Measurements from ENCODE around the gene IFI30. TPM values are rescaled to one million over a fixed set of nuclear protein-coding genes. Genes with fewer than 3 reads are reported as not detected.

Gene IFI30
- total RNA-seq, 4 donors from 2014 or later, result 36.3 to 58.4 (median 40.1) TPM

- intact Hi-C loops (cut with DNase I), result no loop called here
- peak within 1 kb of the TSS in 1 of 3 donors; percentile 8 for H3K27ac ChIP-seq
- peaks cover 7 to 28% of the 10 kb centered on the region in 2 donors for H3K4me1 ChIP-seq
These were observed 52.3 kb downstream of the IFI30 start, which contains the start of gene PDE4C for GRCh38 chr19:18225702-18226468. Gene PDE4C, minus strand, starts transcription at chr19:18226438. Its CDS starts 23 bp downstream, at chr19:18226415.

DNA sequence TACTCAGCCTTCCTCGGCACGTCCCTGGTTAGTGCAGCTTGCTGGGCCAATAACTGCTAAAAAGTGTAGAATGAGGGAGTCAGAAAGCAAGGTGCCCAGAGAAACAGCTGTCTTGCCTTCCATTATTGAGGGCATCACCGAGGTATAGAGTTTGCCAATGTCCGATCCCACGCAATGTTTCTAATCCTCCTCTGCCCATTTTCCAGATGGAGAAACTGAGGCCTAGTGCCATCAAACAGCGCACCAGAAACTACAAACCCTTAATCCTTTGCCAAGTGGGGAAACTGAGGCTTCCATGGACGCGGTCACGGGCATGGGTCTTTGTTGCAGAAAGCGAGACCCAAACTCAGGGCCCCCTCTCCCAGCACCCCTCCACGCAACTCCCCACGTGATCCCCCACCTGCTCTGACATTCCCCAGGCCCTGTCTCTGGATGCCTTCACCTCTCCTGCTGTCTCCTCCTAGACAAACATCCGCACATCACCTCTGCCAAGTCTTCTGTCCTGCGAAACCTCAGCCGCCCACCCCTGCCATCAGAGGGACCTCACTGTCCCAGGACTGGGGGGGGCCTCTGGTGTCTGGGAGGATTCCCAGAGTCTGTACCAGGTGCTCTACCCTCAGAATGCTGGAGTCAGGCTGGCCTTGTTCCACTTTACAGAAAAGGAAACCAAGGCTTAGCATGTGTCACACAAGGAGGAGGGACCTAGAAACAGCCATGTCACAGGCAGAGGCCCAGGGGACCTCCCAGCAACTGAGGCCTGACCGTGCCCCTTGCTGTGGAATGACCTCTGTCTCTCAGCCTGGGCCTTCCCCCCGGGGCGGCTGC is 53.6 kb downstream of the IFI30 start:
- Histone ChIP-seq H3K9me3 (no peaks in the 10 kb centered on the region), H3K27me3 (peaks cover 8% of the 10 kb centered on the region), H3K4me3 (replicated peaks in 1 of 3) (no peak overlapping the region), H3K4me1 (peaks cover 7 to 24% of the 10 kb centered on the region in 2 donors), H3K36me3 (no peaks in the 10 kb centered on the region), H3K27ac (no peak overlapping the region)
- no peak for TF ChIP-seq POLR2A (IDR thresholded peaks at IDR 0.05)
- TF ChIP-seq, protein P1, sequence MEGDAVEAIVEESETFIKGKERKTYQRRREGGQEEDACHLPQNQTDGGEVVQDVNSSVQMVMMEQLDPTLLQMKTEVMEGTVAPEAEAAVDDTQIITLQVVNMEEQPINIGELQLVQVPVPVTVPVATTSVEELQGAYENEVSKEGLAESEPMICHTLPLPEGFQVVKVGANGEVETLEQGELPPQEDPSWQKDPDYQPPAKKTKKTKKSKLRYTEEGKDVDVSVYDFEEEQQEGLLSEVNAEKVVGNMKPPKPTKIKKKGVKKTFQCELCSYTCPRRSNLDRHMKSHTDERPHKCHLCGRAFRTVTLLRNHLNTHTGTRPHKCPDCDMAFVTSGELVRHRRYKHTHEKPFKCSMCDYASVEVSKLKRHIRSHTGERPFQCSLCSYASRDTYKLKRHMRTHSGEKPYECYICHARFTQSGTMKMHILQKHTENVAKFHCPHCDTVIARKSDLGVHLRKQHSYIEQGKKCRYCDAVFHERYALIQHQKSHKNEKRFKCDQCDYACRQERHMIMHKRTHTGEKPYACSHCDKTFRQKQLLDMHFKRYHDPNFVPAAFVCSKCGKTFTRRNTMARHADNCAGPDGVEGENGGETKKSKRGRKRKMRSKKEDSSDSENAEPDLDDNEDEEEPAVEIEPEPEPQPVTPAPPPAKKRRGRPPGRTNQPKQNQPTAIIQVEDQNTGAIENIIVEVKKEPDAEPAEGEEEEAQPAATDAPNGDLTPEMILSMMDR (IDR thresholded peaks at IDR 0.05), result no peak
- 83 to 85% methylated on average over 16 to 18 of the region's 18 CpGs for WGBS, 2 donors
- intact Hi-C loops (cut with DNase I), result no loop called here
- no peak for DNase-seq

More at GRCh38 chr19:18225702-18226468, 52.3 kb downstream of the IFI30 start, which contains the start of gene PDE4C:
- 4 to 10% methylated on average over 18 to 20 of the region's 51 CpGs for WGBS, 2 donors
- H3K9me3 ChIP-seq, result no peaks in the 10 kb centered on the region
- DNase-seq, result no peak
- H3K36me3 ChIP-seq, result no peaks in the 10 kb centered on the region
- peaks cover 8% of the 10 kb centered on the region for H3K27me3 ChIP-seq
- no peak for TF ChIP-seq POLR2A (IDR thresholded peaks at IDR 0.05)
- TF ChIP-seq, protein P1 (IDR thresholded peaks at IDR 0.05), result no peak
- H3K4me3 ChIP-seq (replicated peaks in 1 of 3), result no peak within 1 kb of the TSS

Small RNAs within 50 kb of the gene (small RNA-seq; reads per million reads assigned to genes)
- not detected for gene IFI30

Other genes starting within 250 kb of the IFI30 start
- gene CCDC124, start 240.8 kb upstream of the IFI30 start, total RNA-seq, result 10 to 100 TPM; 35.7 to 65.6 (median 51.9) TPM
- under 1 TPM in 1 of 4 donors, not detected in 3; 0.22 TPM for gene KCNN1, start 206.7 kb upstream of the IFI30 start, total RNA-seq
- 100 to 1,000 TPM in 2 of 4 donors, 10 to 100 TPM in 2; 51.1 to 120 (median 82.8) TPM for gene ARRDC2, start 165.6 kb upstream of the IFI30 start, total RNA-seq
- gene IL12RB1, start 86.9 kb upstream of the IFI30 start, total RNA-seq, result 1 to 10 TPM in 1 of 4 donors, under 1 TPM in 1, not detected in 2; 0.93 to 1.1 TPM
- 1 to 10 TPM; 4.8 to 5.6 (median 5.0) TPM for gene MAST3, start 76.0 kb upstream of the IFI30 start, total RNA-seq
- 10 to 100 TPM; 14.4 to 33.0 (median 19.8) TPM for gene PIK3R2, start 20.6 kb upstream of the IFI30 start, total RNA-seq
- 10 to 100 TPM in 3 of 4 donors, 1 to 10 TPM in 1; 4.7 to 57.7 (median 29.3) TPM for gene MPV17L2, start 19.4 kb downstream of the IFI30 start, total RNA-seq
- gene RAB3A, start 30.2 kb downstream of the IFI30 start, total RNA-seq, result 1 to 10 TPM in 2 of 4 donors, under 1 TPM in 1, not detected in 1; 0.40 to 2.5 (median 2.0) TPM
- 1 to 10 TPM in 1 of 4 donors, under 1 TPM in 2, not detected in 1; 0.27 to 1.4 (median 0.92) TPM for gene PDE4C, start 52.6 kb downstream of the IFI30 start, total RNA-seq
- 10 to 100 TPM in 1 of 4 donors, 1 to 10 TPM in 3; 5.7 to 17.0 (median 8.9) TPM for gene IQCN, start 100.6 kb downstream of the IFI30 start, total RNA-seq
- gene JUND, start 107.8 kb downstream of the IFI30 start, total RNA-seq, result 100 to 1,000 TPM; 193 to 394 (median 316) TPM
- gene LSM4, start 149.3 kb downstream of the IFI30 start, total RNA-seq, result 100 to 1,000 TPM in 2 of 4 donors, 10 to 100 TPM in 2; 55.2 to 203 (median 140) TPM
- gene PGPEP1, start 166.8 kb downstream of the IFI30 start, total RNA-seq, result 10 to 100 TPM; 23.5 to 44.0 (median 27.9) TPM
- gene GDF15, start 212.3 kb downstream of the IFI30 start, total RNA-seq, result 1 to 10 TPM in 3 of 4 donors, not detected in 1; 3.7 to 9.9 (median 5.1) TPM
- 1 to 10 TPM; 1.1 to 7.1 (median 2.2) TPM for gene LRRC25, start 223.8 kb downstream of the IFI30 start, total RNA-seq
- 10 to 100 TPM; 40.5 to 75.6 (median 56.1) TPM for gene SSBP4, start 245.6 kb downstream of the IFI30 start, total RNA-seq

All from thyroid gland (tissue), 4 donors.